Naive B cell (primary cell): ENCODE results near the gene PACC1. TPM values are rescaled to one million over a fixed set of nuclear protein-coding genes. Genes with fewer than 3 reads are reported as not detected.
"Not testable (repeated sequence)": the region's sequence is repeated elsewhere in the genome, so short reads cannot be mapped to it uniquely, and the experiment has no call there.

Source experiments
- ATAC-seq, 2 donors: fragments of 150-1000 bp; cut with Tn5 transposase; 2 replicates each; pipeline ENCODE4 v1.10.0; 2021; ENCODE audit warnings: low read depth in 2 of 2, mild to moderate bottlenecking in 2 of 2, moderate library complexity in 2 of 2
- DNase-seq: peaks from one replicate; pipeline ENCODE4 v3.0.0; 2022
- H3K27ac Mint-ChIP-seq, 6 donors: one replicate each; pipeline ENCODE4 v1.8.0; 2020 to 2022; ENCODE audit warnings: mild to moderate bottlenecking in 6 of 6, mixed read lengths in 6 of 6, moderate library complexity in 5 of 6, inconsistent platforms in 2 of 6
- H3K27me3 Mint-ChIP-seq, 3 donors: one replicate each; pipeline ENCODE4 v1.8.0; 2021 to 2022; ENCODE audit warnings: mixed read lengths in 3 of 3, mild to moderate bottlenecking in 1 of 3
- H3K36me3 Mint-ChIP-seq, 2 donors: one replicate each; pipeline ENCODE4 v1.8.0; 2020 to 2022; ENCODE audit warnings: mixed read lengths in 2 of 2, inconsistent platforms in 1 of 2, mild to moderate bottlenecking in 1 of 2
- H3K4me1 Mint-ChIP-seq, 3 donors: one replicate each; pipeline ENCODE4 v1.8.0; 2020 to 2022; ENCODE audit warnings: mixed read lengths in 3 of 3, inconsistent platforms in 1 of 3, mild to moderate bottlenecking in 1 of 3, moderate library complexity in 1 of 3
- H3K4me3 Mint-ChIP-seq, 8 donors: one replicate each; pipeline ENCODE4 v1.8.0; 2020 to 2022; ENCODE audit warnings: mild to moderate bottlenecking in 8 of 8, mixed read lengths in 8 of 8, moderate library complexity in 8 of 8, inconsistent platforms in 2 of 8
- H3K9me3 Mint-ChIP-seq, 7 donors: one replicate each; pipeline ENCODE4 v1.8.0; 2020 to 2022; ENCODE audit warnings: mixed read lengths in 7 of 7, mild to moderate bottlenecking in 5 of 7, inconsistent platforms in 2 of 7, moderate library complexity in 1 of 7
- polyA plus RNA-seq, 6 donors: library from polyadenylated mRNA; unstranded; fragments of 300-500 nt; fragmentation: Illumina TruSeq; gene quantifications; one replicate each; pipeline ENCODE4 v1.2.3, GENCODE V29; 2021; ENCODE audit warnings: low read depth in 6 of 6

Gene PACC1
- polyA plus RNA-seq, 6 donors from 2014 or later, result 14.1 to 20.8 (median 18.7) TPM

GRCh38 chr1:212402666-212403321 is 11.9 kb downstream of the PACC1 start:
- Mint-ChIP-seq H3K9me3 (peaks cover 0 to 4% (median 0%) of the 10 kb centered on the region in 7 donors), H3K4me1 (peaks cover 11 to 28% (median 13%) of the 10 kb centered on the region in 3 donors), H3K27me3 (no peaks in the 10 kb centered on the region), H3K4me3 (no peak overlapping the region), H3K27ac (peak overlapping the region in 2 of 6 donors; percentile 20 to 39), H3K36me3 (peaks cover 20 to 21% of the 10 kb centered on the region in 2 donors)
- DNase-seq (no peak), ATAC-seq (no peak)

- H3K27me3 Mint-ChIP-seq, result no peaks in the 10 kb centered on the region
- no peak for DNase-seq
- H3K36me3 Mint-ChIP-seq, result peaks cover 23 to 29% of the 10 kb centered on the region in 2 donors
- H3K27ac Mint-ChIP-seq, result peak overlapping the region in 2 of 6 donors; percentile 15 to 47
- peaks cover 11 to 28% (median 13%) of the 10 kb centered on the region in 3 donors for H3K4me1 Mint-ChIP-seq
- H3K9me3 Mint-ChIP-seq, result peaks cover 0 to 11% (median 4%) of the 10 kb centered on the region in 7 donors
- H3K4me3 Mint-ChIP-seq, result no peak overlapping the region
- no peak for ATAC-seq
Observed at GRCh38 chr1:212401838-212402582, 12.7 kb downstream of the PACC1 start.

GRCh38 chr1:212401042-212401441 is 13.6 kb downstream of the PACC1 start:
- H3K9me3 Mint-ChIP-seq, result peaks cover 4 to 20% (median 12%) of the 10 kb centered on the region in 7 donors
- no peaks in the 10 kb centered on the region for H3K27me3 Mint-ChIP-seq
- no peak overlapping the region for H3K27ac Mint-ChIP-seq
- H3K4me3 Mint-ChIP-seq, result no peak overlapping the region
- ATAC-seq, result no peak
- no peak for DNase-seq
- peaks cover 11 to 28% (median 13%) of the 10 kb centered on the region in 3 donors for H3K4me1 Mint-ChIP-seq
- peaks cover 32 to 36% of the 10 kb centered on the region in 2 donors for H3K36me3 Mint-ChIP-seq

GRCh38 chr1:212397171-212397570 is 17.5 kb downstream of the PACC1 start:
- DNase-seq (no peak), ATAC-seq (no peak)
- Mint-ChIP-seq H3K27me3 (no peaks in the 10 kb centered on the region), H3K36me3 (peaks cover 23 to 27% of the 10 kb centered on the region in 2 donors), H3K9me3 (peaks cover 4 to 32% (median 20%) of the 10 kb centered on the region in 7 donors), H3K4me3 (no peak overlapping the region), H3K27ac (no peak overlapping the region), H3K4me1 (peaks cover 14 to 16% (median 15%) of the 10 kb centered on the region in 3 donors)

- ATAC-seq, result no peak
Observed at GRCh38 chr1:212396638-212397037, 18.0 kb downstream of the PACC1 start.

GRCh38 chr1:212395678-212396437 is 18.8 kb downstream of the PACC1 start:
- H3K27me3 Mint-ChIP-seq, H3K4me3 Mint-ChIP-seq, DNase-seq, H3K27ac Mint-ChIP-seq, ATAC-seq: not testable (repeated sequence)
- peaks cover 4 to 43% (median 24%) of the 10 kb centered on the region in 7 donors for H3K9me3 Mint-ChIP-seq
- H3K36me3 Mint-ChIP-seq, result peaks cover 31 to 33% of the 10 kb centered on the region in 2 donors
- peaks cover 14 to 22% (median 15%) of the 10 kb centered on the region in 3 donors for H3K4me1 Mint-ChIP-seq

More at GRCh38 chr1:212396638-212397037, 18.0 kb downstream of the PACC1 start:
- peaks cover 27 to 29% of the 10 kb centered on the region in 2 donors for H3K36me3 Mint-ChIP-seq
- no peak overlapping the region for H3K27ac Mint-ChIP-seq
- no peaks in the 10 kb centered on the region for H3K27me3 Mint-ChIP-seq
- no peak for DNase-seq
- H3K4me1 Mint-ChIP-seq, result peaks cover 14 to 19% (median 15%) of the 10 kb centered on the region in 3 donors
- peaks cover 4 to 35% (median 20%) of the 10 kb centered on the region in 7 donors for H3K9me3 Mint-ChIP-seq
- H3K4me3 Mint-ChIP-seq, result no peak overlapping the region

GRCh38 chr1:212388985-212389716 is 25.5 kb downstream of the PACC1 start:
- Mint-ChIP-seq H3K36me3 (peaks cover 31 to 67% of the 10 kb centered on the region in 2 donors), H3K27me3 (no peaks in the 10 kb centered on the region), H3K4me3 (no peak overlapping the region), H3K27ac (no peak overlapping the region), H3K9me3 (peaks cover 0 to 29% (median 13%) of the 10 kb centered on the region in 7 donors), H3K4me1 (peaks cover 15 to 28% (median 23%) of the 10 kb centered on the region in 3 donors)
- ATAC-seq, result no peak
- no peak for DNase-seq

- no peak overlapping the region for H3K4me3 Mint-ChIP-seq
- no peaks in the 10 kb centered on the region for H3K27me3 Mint-ChIP-seq
- peaks cover 8 to 21% (median 8%) of the 10 kb centered on the region in 3 donors for H3K4me1 Mint-ChIP-seq
- peak overlapping the region in 4 of 6 donors; percentile 27 to 83 (median 57) for H3K27ac Mint-ChIP-seq
- H3K36me3 Mint-ChIP-seq, result peaks cover 21 to 57% of the 10 kb centered on the region in 2 donors
- DNase-seq, result no peak
- H3K9me3 Mint-ChIP-seq, result peaks cover 0 to 15% (median 10%) of the 10 kb centered on the region in 7 donors
- no peak for ATAC-seq
Observed at GRCh38 chr1:212386029-212386428, 28.7 kb downstream of the PACC1 start.

- no peak for ATAC-seq
Observed at GRCh38 chr1:212381397-212382035, 33.2 kb downstream of the PACC1 start.

GRCh38 chr1:212379366-212379765 is 35.3 kb downstream of the PACC1 start:
- Mint-ChIP-seq H3K4me1 (no peaks in the 10 kb centered on the region), H3K27ac (peak overlapping the region in 2 of 6 donors; percentile 43 to 74), H3K36me3 (peaks cover 15 to 22% of the 10 kb centered on the region in 2 donors), H3K4me3 (no peak overlapping the region), H3K27me3 (no peaks in the 10 kb centered on the region), H3K9me3 (no peaks in the 10 kb centered on the region)
- ATAC-seq (no peak), DNase-seq (no peak)

More at GRCh38 chr1:212381397-212382035, 33.2 kb downstream of the PACC1 start:
- no peaks in the 10 kb centered on the region for H3K9me3 Mint-ChIP-seq
- H3K27me3 Mint-ChIP-seq, result no peaks in the 10 kb centered on the region
- DNase-seq, result no peak
- H3K36me3 Mint-ChIP-seq, result peaks cover 19 to 40% of the 10 kb centered on the region in 2 donors
- H3K4me3 Mint-ChIP-seq, result no peak overlapping the region
- peaks cover 0 to 10% (median 2%) of the 10 kb centered on the region in 3 donors for H3K4me1 Mint-ChIP-seq
- H3K27ac Mint-ChIP-seq, result no peak overlapping the region

GRCh38 chr1:212377644-212378043 is 37.0 kb downstream of the PACC1 start:
- ATAC-seq (no peak), DNase-seq (no peak)
- no peak overlapping the region for H3K4me3 Mint-ChIP-seq
- H3K27ac Mint-ChIP-seq, result peak overlapping the region in 1 of 6 donors; percentile 55
- no peaks in the 10 kb centered on the region for H3K27me3 Mint-ChIP-seq
- H3K36me3 Mint-ChIP-seq, result peaks cover 11 to 23% of the 10 kb centered on the region in 2 donors
- peaks cover 0 to 2% (median 0%) of the 10 kb centered on the region in 7 donors for H3K9me3 Mint-ChIP-seq
- H3K4me1 Mint-ChIP-seq, result no peaks in the 10 kb centered on the region

- peaks cover 0 to 4% (median 0%) of the 10 kb centered on the region in 7 donors for H3K9me3 Mint-ChIP-seq
- no peaks in the 10 kb centered on the region for H3K4me1 Mint-ChIP-seq
- peak overlapping the region in 5 of 6 donors; percentile 12 to 68 (median 41) for H3K27ac Mint-ChIP-seq
- no peak for DNase-seq
- no peak for ATAC-seq
- no peaks in the 10 kb centered on the region for H3K27me3 Mint-ChIP-seq
- peaks cover 11 to 30% of the 10 kb centered on the region in 2 donors for H3K36me3 Mint-ChIP-seq
- H3K4me3 Mint-ChIP-seq, result no peak overlapping the region
Observed at GRCh38 chr1:212375986-212376385, 38.7 kb downstream of the PACC1 start.
